ENCODE results near the gene PDE11A. TPM values are rescaled to one million over a fixed set of nuclear protein-coding genes. Genes with fewer than 3 reads are reported as not detected.

The PDE11A gene
- total RNA-seq, 1 experiment from 2014 or later: 0.13 TPM

DNA sequence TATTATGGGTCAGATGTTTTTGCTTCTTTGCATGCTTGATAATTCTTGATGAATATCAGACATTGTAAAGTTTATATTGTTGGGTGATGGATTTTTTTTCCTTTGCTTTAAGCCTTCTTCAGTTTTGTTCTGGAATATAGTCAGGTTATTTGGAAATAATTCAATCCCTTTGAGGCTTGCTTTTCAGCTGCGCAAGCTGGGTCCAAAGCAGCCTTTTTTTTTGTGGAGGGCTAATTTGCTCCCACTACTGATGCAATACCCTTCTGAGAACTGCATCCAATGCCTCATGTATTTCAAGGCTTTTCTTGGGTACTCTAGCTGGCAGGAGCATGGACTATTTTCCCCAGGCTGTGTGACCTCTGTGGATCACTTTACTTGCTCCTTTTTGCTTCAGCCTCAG is 434.1 kb downstream of the PDE11A start:
- no peak for DNase-seq
- WGBS (ENCODE audit: extremely low coverage, insufficient read length, low lambda C conversion rate): no CpG with 5 or more reads among the region's 1 CpG
- Histone ChIP-seq H3K9ac (ENCODE audit: extremely low read depth, insufficient read length, low read length) (no peak overlapping the region), H3K27me3 (ENCODE audit: insufficient read depth, low read length) (no peaks in the 10 kb centered on the region), H3K4ac (ENCODE audit: low read depth, low read length) (no peak overlapping the region), H4K5ac (ENCODE audit: insufficient read length, low read depth, low read length) (no peak overlapping the region), H3K4me1 (ENCODE audit: insufficient read depth, low read length) (no peaks in the 10 kb centered on the region), H2BK12ac (ENCODE audit: insufficient read length, low read depth, low read length) (no peak overlapping the region), H3K79me2 (ENCODE audit: insufficient read depth, low read length) (no peaks in the 10 kb centered on the region), H4K20me1 (ENCODE audit: control insufficient read depth, insufficient read depth, insufficient read length) (no peaks in the 10 kb centered on the region), H3K4me2 (ENCODE audit: insufficient read depth, insufficient read length, low read length) (no peak overlapping the region), H4K8ac (replicated peaks; ENCODE audit: insufficient read length, low read depth, low read length) (no peak overlapping the region), H2BK120ac (ENCODE audit: low read depth, low read length, poor library complexity, severe bottlenecking) (no peak overlapping the region), H3K23me2 (ENCODE audit: insufficient read length, low read depth, low read length, poor library complexity, severe bottlenecking) (no peaks in the 10 kb centered on the region), H3K27ac (ENCODE audit: insufficient read length, low read depth, low read length) (no peak overlapping the region), H2AK5ac (ENCODE audit: insufficient read length, low read length) (no peak overlapping the region), H3K14ac (ENCODE audit: insufficient read depth, low read length) (no peak overlapping the region), H3K79me1 (ENCODE audit: insufficient read depth, low read depth, low read length, poor library complexity, severe bottlenecking) (no peaks in the 10 kb centered on the region), H2BK5ac (ENCODE audit: insufficient read length, low read length) (no peak overlapping the region), H2BK15ac (ENCODE audit: low read depth, low read length) (no peak overlapping the region), H3K56ac (ENCODE audit: insufficient read length, low read depth, low read length) (no peak overlapping the region), H4K91ac (ENCODE audit: insufficient read length, low read depth, low read length) (no peak overlapping the region), H3T11ph (ENCODE audit: low read length) (no peak overlapping the region), H3K18ac (ENCODE audit: insufficient read length, low read depth, low read length) (no peak overlapping the region), H3K23ac (ENCODE audit: insufficient read length, low read depth, low read length) (no peak overlapping the region), H2BK20ac (ENCODE audit: low read depth, low read length, poor library complexity, severe bottlenecking) (no peak overlapping the region), H3K9me3 (ENCODE audit: control insufficient read depth, low read depth, low read length) (no peaks in the 10 kb centered on the region), H2AFZ (ENCODE audit: low read length) (no peak overlapping the region)
- Mint-ChIP-seq H3K9me3 (peaks cover 10 to 11% of the 10 kb centered on the region in 2 experiments), H3K27ac (no peak overlapping the region), H3K27me3 (ENCODE audit: low read depth) (peaks cover 9% of the 10 kb centered on the region), H3K36me3 (ENCODE audit: insufficient read depth in 1 of 3, low read depth in 3 of 3) (peaks cover 0 to 9% (median 8%) of the 10 kb centered on the region in 3 experiments; a peak in 4 of 7 replicates), H3K4me3 (no peak overlapping the region), H3K4me1 (peaks cover 6 to 10% of the 10 kb centered on the region in 2 experiments; a peak in 2 of 4 replicates)
- TF ChIP-seq, protein P1, sequence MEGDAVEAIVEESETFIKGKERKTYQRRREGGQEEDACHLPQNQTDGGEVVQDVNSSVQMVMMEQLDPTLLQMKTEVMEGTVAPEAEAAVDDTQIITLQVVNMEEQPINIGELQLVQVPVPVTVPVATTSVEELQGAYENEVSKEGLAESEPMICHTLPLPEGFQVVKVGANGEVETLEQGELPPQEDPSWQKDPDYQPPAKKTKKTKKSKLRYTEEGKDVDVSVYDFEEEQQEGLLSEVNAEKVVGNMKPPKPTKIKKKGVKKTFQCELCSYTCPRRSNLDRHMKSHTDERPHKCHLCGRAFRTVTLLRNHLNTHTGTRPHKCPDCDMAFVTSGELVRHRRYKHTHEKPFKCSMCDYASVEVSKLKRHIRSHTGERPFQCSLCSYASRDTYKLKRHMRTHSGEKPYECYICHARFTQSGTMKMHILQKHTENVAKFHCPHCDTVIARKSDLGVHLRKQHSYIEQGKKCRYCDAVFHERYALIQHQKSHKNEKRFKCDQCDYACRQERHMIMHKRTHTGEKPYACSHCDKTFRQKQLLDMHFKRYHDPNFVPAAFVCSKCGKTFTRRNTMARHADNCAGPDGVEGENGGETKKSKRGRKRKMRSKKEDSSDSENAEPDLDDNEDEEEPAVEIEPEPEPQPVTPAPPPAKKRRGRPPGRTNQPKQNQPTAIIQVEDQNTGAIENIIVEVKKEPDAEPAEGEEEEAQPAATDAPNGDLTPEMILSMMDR (conservative IDR thresholded peaks at IDR 0.05): no peak
